Measurements from ENCODE around the gene COL4A2.
"Not testable (repeated sequence)": the region's sequence is repeated elsewhere in the genome, so short reads cannot be mapped to it uniquely, and the experiment has no call there.

Gene COL4A2

GRCh38 chr13:110523838-110524540 is 216.9 kb downstream of the COL4A2 start:
- no peak for DNase-seq

DNA sequence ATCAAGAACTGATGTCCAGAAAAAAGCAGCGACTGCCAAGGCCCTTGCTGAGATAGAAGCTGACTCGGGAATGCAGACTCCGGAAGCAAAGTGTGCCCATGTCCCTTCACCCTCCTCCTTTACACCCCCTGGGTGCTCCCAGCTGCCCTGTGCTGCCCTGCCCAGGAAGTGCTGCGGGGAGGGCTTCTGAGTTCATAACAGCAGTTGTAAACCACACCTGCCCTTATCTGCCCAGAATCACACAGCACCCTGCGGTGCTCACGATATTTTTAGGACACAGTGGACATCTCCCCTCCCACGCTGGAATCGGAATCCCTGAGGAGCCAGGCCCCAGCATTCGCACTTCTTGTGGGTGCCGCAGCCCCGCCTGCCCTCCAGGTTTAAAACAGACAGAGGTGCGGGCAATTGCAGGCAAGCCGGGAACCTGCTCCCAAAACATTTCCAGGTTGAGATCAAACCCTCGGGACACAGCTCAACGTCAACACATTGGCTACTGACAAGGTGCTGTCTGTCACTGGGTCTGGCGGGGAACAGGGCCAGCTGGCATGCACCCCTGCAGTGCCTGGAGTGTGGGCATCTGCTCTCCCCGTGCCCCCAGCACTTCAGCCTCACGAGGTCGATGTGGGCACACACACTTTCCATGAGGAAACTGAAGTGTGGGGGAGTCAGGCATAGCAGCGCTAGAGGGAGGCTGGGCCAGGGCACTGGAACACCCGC is 217.6 kb downstream of the COL4A2 start:
- DNase-seq = no peak

DNA sequence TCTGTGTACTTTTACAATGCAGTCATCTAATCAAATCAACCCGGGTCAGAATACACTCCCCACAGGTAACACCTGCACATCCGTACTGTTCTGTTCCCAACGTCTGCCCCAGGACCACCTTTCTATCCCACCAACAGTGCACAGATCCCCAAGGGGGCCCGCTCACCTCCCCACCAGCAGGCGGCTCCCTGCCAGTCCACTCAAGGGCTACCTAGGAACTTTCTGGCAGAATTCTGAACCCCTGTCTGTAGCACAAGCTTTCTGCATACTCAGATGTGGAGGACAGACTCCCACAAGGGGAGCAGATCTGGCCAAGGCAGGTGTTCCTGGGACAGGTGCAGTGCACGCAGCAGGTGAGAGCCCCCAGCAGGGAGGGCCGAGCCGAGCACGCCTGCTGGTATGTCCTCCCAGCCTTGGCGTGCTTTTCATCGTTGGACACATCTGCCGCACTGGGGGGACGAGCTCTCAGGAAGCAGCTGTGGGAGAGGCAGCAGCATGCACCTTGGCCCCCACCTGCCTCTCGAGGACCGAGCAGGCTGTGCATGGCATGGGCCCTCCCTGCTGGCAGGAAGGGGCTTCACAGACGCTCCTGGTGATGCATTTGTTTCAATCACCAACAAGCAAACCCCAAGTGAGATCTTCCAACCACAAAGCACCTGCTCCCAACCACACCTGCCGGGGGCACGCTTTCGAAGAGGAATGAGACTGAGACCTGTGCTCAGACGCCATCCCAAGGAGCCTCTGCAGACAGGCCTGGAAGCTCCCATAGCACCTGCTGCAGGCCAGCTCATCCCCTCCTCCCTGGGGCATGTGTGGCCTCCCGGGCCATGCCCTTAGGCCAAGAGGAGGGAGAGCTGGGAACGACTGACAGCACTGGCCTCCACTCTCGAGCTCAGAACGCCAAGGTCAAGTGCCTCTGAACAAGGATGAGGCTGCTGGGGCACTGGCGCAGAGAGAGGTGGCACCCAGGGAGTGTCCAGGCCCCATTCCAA is 218.5 kb downstream of the COL4A2 start:
- no peak for DNase-seq

GRCh38 chr13:110528371-110528770 is 221.3 kb downstream of the COL4A2 start:
- no peak for DNase-seq

DNA sequence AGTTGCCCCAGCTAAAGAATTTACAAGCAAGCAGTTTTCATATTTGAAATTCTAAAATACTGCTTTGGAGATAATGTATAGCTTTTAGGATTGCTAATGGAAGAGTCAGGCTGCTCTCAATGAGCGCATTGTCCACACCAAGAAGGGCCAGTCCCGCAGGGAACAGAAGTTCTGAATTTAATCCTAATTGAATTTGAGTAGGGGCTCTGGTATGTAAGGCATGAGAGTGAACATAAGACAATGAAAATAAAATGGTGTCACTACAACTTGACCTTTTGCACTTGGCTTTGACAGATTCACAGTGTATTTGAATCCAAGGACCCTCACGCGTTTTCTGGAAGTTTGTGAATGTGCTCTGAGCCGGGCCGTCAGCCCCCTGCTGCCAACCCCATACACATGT is 221.8 kb downstream of the COL4A2 start:
- DNase-seq = no peak

GRCh38 chr13:110529522-110530311 is 222.6 kb downstream of the COL4A2 start:
- DNase-seq = no peak

GRCh38 chr13:110531100-110531499 is 224.0 kb downstream of the COL4A2 start:
- DNase-seq = no peak

DNA sequence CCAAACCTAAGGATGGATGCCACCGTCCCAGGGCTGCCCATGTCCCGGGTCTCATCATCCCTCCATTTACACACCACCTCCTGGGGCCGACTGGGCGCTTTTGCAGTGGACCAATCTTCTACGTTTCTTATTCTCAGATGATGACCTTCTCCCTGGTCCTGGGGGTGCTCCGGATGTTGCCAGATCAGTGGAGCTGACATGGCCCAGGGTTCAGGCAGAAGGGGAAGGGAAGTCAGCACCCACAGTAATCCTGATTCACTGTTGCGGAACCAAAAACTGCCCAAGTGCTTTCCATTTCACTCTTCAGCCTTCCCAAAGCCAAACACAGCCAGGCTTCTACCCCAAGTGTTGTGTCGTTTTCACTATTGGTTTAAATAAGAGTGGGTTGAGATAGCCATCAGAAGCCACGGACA is 224.6 kb downstream of the COL4A2 start:
- no peak for DNase-seq

GRCh38 chr13:110532258-110532657 is 225.2 kb downstream of the COL4A2 start:
- DNase-seq = not testable (repeated sequence)

GRCh38 chr13:110533771-110534670 is 226.9 kb downstream of the COL4A2 start:
- no peak for DNase-seq

DNA sequence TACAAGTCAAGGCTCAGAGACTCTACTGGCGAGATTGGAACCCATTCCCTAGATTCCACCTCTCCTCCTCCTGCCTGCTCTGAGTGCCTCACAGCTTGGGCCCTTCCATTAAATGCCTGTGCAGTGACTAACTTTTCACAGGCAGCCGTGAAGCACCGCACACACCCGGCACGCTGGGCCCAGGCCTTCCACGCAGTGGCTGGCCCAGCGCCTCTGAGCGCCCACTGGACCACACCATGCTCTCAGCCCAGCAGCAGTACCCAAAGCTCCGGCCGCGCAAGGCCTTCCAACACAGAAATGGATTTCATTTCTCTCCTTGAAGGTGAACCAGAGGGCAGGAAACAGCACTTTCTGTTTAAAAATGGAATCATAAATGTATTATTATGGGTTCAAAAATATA is 228.4 kb downstream of the COL4A2 start:
- DNase-seq = no peak

DNA sequence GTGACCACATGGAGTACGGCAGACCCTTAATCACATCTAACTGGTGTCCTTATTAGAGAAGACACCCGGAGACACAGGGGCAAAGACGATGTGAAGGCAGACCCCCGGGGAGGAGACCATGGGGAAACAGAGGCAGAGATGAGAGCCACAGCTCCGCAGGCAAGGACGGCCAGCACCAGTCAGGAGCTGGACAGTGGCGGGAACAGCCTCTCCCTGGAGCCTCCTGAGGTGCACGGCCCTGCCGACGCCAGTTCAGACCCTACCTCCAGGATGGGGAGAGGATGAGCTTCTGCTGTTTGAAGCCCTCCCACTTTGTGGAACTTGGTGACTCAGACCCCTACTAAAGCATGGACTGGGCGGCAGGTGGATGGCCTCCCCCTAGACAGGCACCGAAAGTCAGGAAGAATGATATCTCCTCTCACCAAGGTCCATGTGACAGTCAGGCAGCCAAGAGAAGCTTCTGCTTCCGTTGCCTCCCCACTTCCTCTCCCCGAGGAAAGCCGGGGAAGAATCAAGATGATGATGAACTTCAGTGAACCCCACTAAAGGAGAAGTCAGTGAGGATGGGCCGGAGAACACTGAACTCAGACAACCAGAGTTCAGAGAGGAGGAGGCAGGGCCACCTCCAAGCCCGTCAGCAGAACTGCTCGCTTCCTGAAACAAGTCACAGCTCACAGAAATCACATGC is 229.1 kb downstream of the COL4A2 start:
- no peak for DNase-seq

- DNase-seq = no peak
Measured at GRCh38 chr13:110538632-110539031, 231.5 kb downstream of the COL4A2 start.

GRCh38 chr13:110539894-110540293 is 232.8 kb downstream of the COL4A2 start:
- no peak for DNase-seq

GRCh38 chr13:110540871-110541525 is 233.9 kb downstream of the COL4A2 start:
- DNase-seq = no peak

DNA sequence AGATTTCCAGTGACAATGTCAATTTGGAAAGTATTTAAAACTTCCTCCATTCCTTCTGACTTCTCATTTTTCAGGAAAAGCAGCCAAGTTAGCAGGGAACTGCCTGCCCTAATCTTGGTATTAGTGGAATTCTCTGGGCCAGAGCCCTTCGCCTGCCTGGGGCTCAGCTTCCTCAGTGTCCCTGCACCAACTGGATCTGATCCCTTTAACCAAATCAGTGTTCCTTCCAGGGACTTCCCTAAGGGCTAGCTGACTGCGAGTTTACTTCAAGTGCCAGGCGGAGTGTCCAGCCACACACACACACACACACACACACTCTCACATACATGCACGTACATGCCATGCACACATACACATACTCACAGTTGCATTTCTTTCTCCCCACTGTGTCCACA is 234.4 kb downstream of the COL4A2 start:
- DNase-seq = no peak

GRCh38 chr13:110542169-110542796 is 235.2 kb downstream of the COL4A2 start:
- DNase-seq = no peak

DNA sequence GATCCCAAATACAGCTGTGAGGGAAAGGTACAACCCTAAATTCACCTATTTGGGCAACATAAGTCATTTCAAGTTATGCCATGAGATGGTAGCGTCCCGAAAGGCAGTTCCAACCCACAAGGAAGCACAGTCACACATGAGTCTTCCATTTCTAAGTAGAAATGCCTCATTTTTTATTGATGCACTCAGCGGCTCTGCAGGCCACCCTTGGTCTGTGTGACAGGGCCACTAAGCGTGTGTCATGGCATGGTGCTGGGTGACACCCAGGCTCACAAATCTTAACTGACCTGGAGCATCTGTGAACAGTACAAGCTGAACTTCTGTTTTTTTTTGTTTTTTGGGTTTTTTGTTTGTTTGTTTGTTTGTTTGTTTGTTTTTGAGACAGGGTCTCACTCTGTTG is 239.3 kb downstream of the COL4A2 start:
- no peak for DNase-seq

- no peak for DNase-seq
Measured at GRCh38 chr13:110546926-110547325, 239.8 kb downstream of the COL4A2 start.
